ENCODE measurements around the gene GLIS1. TPM values are rescaled to one million over a fixed set of nuclear protein-coding genes. Genes with fewer than 3 reads are reported as not detected.
A peak's percentile ranks its signal among the peaks of the same experiment; 100 is the strongest.

The GLIS1 gene
- total RNA-seq, 1 experiment from 2014 or later, result 0.14 TPM

DNA sequence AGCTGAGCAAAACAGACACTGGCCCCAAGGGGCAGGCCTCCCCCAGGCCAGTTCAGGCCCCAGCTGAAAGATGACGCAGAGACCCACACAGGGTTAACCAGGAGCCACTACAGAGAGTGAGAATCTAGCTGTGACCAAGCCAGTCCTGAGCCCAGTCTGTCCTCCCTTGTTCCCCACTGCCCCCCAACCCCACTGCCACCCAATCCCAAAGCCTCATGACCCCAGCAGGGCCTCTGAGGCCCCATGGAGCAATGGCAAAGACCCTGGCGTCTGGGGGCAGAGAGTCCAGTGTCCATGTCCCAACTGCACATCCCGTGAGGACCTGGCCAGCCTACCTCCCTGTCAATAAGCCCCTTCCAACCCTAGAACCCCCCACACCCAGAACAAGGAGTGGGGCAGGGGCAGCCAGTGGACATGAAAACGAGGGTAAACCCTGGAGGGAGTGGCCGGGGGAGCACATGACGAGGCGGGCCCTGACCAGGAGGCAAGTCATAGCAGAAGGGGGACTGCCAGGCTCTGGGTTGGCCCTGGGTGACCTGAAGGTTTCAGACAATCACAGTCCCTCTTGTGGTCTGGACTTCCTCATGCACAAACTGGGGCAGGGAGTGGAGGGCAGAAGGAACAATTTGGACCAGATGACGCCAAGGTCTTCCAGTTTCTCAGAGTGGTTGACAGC, 100.5 kb downstream of the GLIS1 start:
- DNase-seq (ENCODE audit: low spot score), result no peak

DNA sequence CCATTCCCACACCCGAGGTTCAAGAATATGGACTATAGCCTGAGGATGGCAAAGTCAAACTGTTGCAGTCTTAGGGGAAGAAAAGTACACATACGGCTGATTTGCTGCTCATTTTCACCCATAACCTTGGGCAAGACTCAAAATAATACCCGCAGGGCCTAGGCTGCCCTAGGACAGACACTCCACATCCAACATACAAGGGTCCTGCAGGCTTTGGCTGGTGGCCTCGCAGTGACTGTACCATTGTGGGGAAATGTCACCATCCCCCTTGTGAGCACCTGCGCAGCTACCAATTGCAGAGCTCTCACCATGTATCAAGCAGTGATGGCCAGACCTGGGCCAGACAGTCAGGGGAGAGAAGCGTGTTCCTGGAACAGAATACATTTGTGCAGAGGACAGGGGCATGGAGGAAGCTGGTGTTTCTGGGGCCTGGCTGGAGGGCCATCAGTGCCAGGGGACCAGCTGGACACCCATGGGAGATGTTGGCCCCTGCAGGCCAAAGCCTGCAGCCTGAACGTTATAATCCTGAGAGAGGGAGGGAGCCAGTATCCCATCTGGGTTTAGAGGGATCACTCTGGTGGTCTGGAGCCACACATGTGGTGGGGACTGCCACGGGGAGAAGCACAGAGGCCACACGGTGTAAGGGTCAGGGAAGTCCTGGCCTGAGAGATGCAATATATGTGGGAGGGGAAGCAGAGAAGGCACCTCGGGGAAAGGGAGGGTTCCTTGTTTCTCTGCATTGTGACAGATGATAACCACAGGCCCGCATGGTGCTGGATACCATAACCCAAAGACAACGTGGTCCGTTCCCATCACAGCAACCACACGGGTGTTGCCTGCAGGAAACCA, 101.2 kb downstream of the GLIS1 start:
- no peak for DNase-seq (ENCODE audit: low spot score)

DNA sequence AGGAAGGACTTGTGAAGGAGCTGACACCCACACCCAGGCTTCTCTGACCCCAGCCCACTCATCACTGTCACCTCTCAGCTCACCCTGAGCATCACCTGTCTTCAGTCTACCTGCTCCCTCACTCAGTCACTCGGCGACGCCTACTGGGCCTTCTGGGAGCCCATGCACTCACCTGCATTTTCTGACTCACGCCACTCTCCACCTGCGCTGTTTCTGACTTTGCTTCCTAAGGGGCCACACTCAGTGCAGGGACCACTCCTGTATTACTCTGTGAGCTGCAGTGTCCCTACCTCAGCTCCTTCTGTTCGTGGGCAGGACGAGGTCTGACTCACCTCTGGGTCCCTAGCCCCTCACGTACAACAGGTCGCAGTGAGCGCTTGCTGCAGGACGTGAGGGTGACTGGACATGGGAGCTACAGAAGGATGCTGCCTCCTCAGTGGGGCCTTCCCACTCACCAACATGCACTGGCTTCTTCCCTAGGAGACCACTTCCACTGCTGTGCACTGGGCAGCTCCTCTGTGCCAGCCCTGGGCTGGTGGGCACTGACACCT, 102.3 kb downstream of the GLIS1 start:
- no peak for DNase-seq (ENCODE audit: low spot score)

DNA sequence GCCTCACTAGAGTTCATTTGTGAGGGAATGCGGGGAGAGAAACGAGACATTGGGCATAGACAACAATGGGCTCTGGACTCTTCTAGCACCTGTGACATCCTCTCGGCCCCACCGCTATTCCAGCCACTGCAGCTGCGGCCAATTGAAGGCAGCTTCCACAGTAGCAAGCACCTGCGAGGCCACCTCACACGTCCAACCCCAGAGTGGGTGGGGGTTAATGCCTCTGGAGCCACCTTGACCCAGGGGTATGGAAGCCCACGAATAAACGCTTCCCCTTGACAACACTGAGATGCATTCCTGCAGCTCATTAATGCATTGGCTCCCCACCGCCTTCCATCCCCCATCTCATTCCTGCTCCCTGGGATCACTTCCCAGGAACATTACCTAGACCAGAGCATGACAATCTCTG, 104.4 kb downstream of the GLIS1 start:
- no peak for DNase-seq (ENCODE audit: low spot score)

DNA sequence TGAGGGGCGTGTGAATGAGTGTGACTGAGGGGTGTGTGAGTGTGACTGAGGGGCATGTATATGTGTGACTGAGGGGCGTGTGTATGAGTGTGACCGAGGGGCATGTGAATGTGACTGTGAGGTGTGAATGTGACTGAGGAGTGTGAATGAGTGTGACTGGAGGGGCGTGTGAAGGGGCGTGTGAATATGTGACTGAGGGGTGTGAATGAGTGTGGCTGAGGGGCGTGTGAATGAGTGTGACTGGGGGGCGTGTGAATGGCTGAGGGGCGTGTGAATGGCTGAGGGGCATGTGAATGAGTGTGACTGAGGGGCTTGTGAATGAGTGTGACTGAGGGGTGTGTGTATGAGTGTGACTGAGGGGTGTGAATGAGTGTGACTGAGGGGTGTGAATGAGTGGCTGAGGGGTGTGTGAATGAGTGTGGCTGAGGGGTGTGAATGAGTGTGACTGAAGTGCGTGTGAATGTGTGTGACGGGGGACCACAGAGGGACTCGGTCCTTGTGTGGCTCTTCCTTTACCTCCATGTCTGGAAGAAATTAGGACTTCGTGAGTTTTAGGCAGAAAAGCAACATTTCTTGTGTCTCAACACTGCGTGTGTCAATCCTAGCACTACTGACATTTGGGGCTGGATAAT, 105.8 kb downstream of the GLIS1 start:
- no peak for DNase-seq (ENCODE audit: low spot score)

DNA sequence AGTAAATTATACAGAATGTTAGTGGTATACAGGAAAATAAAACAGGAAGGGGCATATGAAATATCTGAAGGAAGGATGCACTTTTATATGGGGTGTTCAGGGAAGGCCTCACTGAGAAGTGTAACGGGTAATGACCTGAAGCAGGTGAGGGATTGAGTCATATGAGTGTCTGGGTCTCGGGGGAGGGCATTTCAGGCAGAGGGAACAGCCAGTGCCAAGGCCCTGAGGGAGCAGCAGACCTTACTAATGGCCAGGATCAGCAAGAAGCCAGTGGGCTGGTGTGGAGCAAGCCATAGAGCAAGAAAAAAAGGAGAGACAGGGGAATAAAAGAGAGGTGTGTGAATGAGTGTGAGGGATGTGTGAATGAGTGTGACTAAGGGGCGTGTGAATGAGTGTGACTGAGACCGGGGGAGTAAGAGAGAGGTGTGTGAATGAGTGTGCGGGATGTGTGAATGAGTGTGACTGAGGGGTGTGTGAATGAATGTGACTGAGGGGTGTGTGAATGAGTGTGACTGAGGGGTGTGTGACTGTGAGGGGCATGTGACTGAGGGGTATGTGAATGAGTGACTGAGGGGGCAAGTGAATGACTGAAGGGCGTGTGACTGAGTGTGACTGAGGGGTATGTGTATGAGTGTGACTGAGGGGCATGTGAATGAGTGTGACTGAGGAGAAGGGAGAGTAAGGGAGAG, 107.2 kb downstream of the GLIS1 start:
- DNase-seq (ENCODE audit: low spot score), result no peak

DNA sequence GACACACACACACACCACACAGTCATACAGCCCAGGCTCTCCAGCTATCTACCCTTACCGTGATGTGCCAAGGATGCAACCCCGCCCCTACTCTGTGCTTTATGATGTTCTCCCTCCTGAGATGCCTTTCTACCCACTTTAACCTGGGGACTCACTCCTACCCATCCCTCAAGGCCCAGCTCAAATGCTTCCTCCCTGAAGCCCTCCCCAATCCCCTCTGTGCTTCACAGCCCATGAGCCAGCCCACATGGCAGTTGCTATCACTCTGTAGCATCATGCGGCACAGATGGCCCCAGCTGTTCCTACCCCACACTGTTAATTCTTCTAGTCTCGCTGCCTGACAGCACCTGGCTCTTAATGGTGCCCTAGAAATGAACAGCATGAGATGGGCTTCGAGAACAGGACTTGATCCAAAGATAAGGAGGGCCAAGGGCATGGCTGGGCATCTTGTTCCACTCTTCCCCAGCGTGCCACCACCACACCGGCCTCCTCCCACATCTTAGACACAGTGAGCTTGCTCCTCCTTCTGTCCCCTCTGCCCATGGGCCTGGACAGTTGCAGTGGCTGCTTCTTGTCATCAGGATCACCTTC, 109.8 kb downstream of the GLIS1 start:
- DNase-seq (ENCODE audit: low spot score), result no peak

DNA sequence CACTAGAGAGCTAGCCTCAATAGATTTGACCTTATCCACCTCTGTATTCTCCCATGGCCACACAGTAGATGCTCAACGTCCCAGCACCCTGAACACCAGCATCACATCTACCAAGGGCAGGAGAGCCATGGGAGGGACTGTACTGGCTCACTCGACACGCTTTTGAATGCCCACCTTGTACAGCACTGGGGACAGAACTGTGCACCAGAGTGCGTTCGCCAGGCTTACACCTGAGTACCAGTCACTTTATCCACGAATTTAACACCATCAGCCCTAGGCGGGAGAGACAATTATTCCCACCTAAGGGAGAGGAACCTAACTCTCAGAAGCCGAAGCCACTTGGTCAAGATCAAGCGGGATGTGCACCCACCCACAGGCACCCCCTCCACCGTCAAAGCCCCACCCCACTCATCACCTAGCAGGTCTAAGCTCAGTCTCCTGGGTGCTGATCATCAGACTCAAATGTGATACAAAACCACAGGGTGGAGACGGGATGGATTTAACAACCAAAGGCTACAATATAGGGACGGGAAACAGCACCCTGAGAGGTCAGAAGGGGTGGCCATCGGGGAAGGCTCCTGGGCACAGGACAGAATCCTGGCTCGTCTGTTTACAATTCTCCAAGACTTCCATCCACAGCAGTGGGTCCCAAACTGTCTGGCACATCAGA, 110.5 kb downstream of the GLIS1 start:
- no peak for DNase-seq (ENCODE audit: low spot score)

DNA sequence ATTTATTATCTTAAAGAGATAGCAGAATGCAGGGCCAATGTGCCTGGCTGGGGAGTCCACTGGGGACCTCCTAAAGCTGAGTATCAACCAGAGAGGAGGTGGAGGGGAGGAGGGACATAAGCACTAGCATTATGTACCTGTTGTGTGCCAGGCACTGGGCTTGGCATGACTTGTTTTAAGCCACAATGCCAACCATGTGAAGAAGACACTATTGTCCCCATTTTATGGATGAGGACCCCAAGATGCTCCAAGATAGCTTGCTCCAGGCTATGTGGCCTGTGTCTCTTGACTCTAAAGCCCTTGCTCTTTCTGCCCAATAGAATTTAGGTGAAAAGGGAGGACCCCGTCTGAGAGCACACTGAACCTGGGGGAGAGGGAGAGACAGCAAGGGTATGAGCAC, 111.3 kb downstream of the GLIS1 start:
- no peak for DNase-seq (ENCODE audit: low spot score)

DNA sequence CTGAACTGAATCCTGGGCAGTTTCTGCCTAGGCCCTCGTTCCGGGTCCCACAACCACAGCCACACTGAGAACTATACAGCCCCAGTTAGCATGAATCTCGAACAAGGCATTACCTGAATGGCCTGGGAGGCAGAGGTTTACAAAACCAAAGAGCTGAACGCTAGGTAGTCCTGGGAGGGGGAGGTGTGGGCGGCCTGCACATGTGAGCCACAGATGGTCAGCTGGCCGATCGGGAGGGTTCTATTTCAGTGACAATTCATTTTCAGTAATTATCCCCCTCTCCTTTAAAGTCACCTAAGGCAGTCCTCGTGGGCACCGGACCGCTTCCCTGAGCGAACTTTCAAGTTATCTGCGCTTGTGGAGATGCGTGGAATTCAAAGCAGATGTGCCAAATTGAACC, 111.9 kb downstream of the GLIS1 start:
- no peak for DNase-seq (ENCODE audit: low spot score)

DNA sequence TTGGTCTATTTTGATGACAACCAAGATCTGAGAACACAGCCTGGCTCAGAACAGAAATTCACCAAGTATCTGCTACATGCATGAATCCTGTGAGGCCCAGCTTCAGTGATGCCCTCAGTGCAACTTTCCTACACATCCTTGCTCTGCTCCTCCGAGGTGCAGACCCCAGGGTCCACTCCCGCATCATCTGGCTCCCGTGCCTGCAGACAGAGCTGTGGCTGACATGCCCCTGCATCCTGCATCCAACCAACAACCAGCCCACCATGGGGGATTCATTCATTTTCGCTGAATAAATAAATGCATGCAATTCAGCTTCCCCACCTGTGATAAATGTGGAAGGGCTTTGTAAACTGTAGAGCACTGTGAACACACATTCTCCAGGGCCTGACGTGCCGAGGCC, 112.3 kb downstream of the GLIS1 start:
- DNase-seq (ENCODE audit: low spot score), result no peak

DNA sequence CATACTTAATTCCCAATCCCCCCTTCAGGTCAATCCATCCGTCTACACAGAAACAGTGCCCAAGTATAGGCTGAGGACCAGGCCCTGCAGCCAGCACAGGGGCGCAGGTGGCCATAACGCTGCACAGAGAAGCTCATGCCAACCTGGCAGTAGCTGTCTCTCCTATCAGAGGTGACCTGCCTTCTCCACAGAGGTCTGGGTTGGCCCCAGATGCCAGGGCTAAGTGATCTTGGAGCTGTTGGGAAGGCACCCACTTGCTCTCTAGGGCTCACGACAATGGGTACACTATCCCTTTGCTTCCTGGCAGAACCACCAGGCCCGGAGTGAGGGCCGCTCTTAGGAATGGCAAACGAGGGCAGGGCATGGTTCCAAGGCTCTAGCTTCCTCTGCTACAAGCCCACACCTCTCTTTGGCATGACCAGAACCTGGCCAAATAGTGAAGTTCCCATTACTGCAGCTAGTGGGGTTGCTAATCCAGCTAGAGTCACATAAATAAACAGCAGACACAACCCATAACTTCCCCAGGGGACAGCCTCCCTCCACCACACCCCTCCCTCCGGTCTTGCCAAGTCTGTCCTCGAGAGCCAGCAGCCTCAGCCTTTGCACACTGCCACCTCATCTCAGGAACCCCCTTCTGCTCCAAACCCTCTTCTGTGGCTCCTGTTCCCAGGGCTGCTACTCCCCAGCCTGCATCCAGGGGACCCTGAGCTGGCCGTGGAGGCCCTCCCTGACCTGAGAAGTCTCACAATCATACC, 113.0 kb downstream of the GLIS1 start:
- no peak for DNase-seq (ENCODE audit: low spot score)

DNA sequence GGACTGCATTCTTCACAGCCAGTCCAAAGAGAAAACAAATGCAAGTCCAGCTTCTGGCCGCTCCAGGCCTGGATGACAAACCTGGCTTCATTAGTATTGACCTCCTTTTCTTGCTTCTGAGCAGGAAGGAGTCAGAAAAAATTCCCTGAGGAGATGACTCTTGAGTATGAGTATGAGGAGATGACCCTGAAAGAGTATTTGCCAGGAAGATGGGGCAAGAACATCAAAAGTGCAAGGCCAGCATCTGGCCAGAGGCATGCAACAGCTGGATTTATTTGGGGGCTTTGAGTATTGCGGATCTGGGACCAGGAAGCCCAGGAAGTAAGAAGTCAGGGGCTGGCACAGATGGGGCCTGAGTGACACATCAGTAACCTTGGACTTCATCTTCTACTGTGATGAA, 113.9 kb downstream of the GLIS1 start:
- no peak for DNase-seq (ENCODE audit: low spot score)

DNA sequence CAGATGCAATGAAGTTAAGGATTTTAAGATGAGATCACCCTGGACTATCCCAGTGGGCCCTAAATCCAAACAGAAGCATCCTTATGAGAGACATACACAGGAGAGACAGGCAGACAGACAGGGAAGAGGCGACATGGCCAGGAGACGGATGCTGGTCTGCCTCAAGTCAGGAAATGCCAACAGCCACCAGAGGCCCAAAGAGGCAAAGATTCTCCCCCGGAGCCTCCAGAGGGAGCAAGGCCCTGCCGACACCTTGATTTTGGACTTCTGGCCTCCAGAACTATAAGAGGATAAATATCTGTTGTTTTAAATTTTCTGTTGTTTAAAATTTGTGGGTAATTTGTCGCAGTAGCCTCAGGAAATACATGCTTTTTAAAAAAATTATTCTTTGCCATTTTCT, 116.4 kb downstream of the GLIS1 start:
- no peak for DNase-seq (ENCODE audit: low spot score)

DNA sequence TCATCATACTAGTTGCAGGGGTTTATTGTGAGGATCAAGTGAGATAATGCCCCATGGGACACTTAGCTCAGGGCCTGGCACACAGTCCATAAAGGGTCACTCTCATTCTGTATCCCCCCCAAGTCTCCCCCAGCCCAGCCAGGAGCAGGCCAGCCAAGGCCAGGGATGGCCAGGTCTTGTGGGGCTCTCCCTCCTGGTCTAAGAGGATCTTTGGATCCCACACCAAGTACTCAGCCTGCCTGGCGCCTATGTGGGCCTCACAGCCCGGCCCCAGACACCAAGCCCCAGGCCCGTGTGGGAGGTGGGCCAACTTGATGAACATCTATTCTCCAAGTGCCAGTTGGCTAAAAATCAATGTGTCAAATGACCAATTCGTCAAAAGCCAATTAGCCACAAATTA, 117.8 kb downstream of the GLIS1 start:
- no peak for DNase-seq (ENCODE audit: low spot score)

DNA sequence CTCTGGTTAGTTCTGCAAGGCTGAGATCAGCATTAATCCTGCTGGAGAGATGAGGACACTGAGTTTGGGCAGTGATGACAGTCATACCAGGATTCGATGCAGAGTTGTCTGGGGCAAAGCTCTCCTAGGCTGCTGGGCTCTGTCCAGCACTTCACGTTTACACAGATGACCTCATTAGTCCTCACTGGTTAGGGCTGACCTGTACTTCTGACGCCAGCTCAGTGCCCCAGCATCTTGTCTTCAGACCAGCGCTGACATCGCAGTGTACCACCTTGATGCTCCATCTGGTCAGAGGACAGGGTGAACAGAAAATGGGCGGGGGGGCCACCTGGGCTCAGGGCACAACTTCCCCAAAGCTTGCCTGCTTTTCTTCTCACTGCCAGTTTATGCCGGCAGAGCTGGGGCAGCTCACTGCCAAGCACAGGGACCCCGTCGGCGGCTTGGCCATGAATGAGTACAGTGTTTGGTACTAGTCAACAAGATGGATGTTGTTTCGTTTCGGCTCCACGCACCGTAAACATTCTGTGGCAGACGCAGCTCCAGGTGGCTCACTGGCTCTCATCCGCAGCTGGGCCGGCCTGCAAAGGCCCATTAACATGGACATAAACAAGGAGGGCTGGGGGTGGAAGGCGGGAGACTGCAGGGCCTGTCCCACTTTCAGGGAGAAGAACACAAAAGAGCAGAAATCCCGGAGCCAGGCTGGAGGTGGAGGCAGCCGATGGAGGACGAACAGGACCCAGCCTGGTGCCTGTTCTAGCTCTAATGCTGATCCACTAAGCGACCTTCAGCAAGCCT, 118.7 kb downstream of the GLIS1 start:
- DNase-seq (ENCODE audit: low spot score), result peak; percentile 7

DNA sequence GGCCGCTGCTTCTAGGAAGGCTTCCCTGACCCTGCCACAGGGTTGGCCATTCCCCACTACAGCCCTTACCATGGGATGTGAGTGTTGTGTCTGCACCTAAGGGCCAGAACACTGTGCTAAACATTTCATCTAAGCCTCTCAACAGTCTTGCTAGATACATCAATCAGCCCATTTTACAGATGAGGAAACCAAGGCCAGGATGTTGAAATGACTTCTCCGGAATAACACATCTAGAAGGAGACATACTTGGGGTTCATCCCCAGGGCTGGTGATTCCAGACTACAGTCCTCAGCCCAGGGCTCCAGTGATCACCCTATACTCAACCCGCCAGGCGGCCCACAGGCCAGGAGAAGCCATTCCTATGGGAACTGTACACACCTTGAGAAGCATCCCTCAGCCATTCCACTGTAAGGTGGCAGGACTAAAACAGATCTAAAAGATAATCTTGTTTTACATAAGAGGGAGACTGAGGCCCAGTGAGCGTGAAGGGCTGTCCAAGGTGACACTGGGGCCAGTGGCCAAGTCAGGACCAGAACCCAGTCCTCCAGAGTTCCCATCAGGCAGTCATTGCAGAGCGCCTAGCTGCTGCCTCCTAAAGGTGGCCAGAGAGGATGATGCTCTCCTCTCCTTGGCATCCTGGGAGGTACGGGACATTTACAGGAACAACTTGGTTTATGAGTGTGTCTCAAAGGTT, 119.5 kb downstream of the GLIS1 start:
- DNase-seq (ENCODE audit: low spot score), result no peak

DNA sequence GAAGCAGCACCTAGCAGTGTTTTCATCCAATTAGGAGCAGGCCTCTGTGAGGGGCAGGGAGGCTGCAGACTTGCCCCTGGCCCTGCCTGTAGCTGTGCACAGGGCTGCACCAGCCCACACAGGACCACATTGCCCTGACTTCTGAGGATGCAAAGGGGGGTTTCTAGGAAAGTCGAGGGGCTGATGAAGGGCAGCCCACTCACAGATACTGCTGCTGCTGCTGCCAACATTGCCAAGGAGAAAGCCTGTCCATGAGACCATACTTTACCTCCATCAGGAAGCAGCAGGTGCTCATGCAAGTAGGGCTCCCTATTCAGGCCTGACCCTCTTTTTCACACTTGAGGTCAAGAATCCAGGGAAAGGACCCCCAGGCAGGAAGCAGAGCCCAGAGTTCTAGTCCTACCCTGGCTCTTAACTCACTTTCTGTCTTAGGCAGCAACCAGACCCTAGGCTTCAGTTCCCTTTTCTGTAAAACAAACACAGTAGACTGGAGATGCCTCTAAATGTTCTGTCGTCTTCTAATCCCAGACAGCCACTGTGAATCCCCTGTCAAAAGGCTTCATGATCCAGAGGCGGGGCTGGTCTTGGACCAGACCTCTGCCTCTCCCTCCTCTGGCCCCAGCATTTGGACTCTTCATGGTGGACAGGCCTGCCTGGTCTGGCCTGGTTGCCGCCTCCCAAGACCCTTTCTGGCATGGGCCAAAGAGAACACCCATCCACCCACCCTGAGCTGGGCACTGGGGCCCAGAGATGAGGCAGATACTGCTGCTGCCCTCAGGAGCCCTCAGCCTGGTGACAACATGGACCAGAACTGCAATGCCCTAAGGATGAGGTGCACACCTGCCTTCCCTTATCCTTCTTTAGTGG, 120.2 kb downstream of the GLIS1 start:
- no peak for DNase-seq (ENCODE audit: low spot score)
